Activated T-cell treated with anti-CD3 and anti-CD28 coated beads, Interleukin-2, amount 50 U/mL, for 24 hours (primary cell): ENCODE results near the gene EXOC6.
"Not testable (repeated sequence)": the region's sequence is repeated elsewhere in the genome, so short reads cannot be mapped to it uniquely, and the experiment has no call there.

ENCODE experiments used
- DNase-seq: peaks from one replicate; pipeline ENCODE4 v3.0.0-alpha.2; 2020
- H3K27ac Mint-ChIP-seq: 2 replicates; pipeline ENCODE4 v1.8.0; 2020; ENCODE audit warnings: mild to moderate bottlenecking, mixed read lengths
- H3K27me3 Mint-ChIP-seq: 2 replicates; pipeline ENCODE4 v1.8.0; 2020; ENCODE audit warnings: mixed read lengths
- H3K36me3 Mint-ChIP-seq: 2 replicates; pipeline ENCODE4 v1.8.0; 2020; ENCODE audit warnings: low read depth, mixed read lengths
- H3K4me1 Mint-ChIP-seq: 2 replicates; pipeline ENCODE4 v1.8.0; 2020; ENCODE audit warnings: low read depth, mixed read lengths
- H3K4me3 Mint-ChIP-seq: 2 replicates; pipeline ENCODE4 v1.8.0; 2020; ENCODE audit warnings: mild to moderate bottlenecking, moderate library complexity, mixed read lengths
- H3K9me3 Mint-ChIP-seq: 2 replicates; pipeline ENCODE4 v1.8.0; 2020; ENCODE audit warnings: mixed read lengths

EXOC6 gene

DNA sequence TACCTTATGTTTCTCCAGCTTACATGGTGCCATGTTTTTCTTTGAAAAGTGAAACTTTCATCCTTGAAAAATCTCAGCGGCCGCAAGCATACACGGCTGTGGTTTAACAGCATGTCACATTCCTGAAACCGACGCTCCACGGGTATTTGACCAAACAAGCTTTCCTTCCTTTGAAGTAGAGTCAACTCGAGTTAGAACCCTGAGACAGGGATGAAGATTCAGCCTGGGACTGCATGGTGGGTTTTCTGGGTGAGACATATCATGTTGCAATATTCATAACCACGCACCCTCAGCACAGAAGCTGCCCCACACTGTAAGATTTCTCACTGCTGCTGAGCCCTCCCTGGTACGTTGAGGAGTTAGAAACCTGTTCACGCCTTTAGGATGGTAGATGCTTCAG is 233.5 kb downstream of the EXOC6 start:
- no peak for DNase-seq
- no peaks in the 10 kb centered on the region for H3K36me3 Mint-ChIP-seq
- no peaks in the 10 kb centered on the region for H3K9me3 Mint-ChIP-seq
- no peak overlapping the region for H3K27ac Mint-ChIP-seq
- H3K4me1 Mint-ChIP-seq, result peaks cover 2% of the 10 kb centered on the region
- H3K27me3 Mint-ChIP-seq, result peaks cover 50% of the 10 kb centered on the region
- H3K4me3 Mint-ChIP-seq, result no peak overlapping the region

DNA sequence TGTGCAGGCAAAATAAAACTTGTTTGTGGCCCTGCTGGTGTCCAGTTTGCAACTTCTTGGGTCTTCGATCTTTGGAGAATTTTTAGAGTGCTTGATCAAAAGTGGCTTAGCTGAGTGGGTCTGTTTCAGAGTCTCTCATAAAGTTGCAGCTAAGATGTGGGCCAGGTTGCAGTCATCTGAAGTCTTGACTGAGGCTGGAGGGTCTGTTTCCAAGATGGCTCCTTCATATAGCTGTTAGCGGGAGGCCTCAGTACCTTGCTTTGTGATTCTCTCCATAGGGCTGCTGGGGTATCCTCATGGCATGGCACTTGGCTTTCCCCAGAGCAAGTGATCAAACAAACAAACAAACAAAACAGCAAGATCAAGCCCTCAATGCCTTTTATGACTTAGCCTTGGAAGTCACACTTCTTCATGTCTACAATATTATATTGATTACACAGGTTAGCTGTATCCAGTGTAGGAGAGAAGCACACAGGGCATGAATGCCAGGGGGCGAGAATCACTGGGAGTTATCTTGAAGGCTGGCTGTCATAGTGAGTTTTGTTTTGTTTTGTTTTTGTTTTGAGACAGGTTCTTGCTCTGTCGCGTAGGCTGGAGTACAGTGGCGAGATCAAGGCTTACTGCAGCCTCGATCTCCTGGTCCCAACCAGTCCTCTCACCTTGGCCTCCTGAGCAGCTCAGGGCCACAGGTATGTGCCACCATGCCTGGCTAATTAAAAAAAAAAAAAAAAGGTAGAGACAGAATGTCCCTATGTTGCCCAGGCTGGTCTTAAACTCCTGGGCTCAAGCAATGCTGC is 235.6 kb downstream of the EXOC6 start:
- H3K9me3 Mint-ChIP-seq, result no peaks in the 10 kb centered on the region
- H3K27me3 Mint-ChIP-seq, result peaks cover 34% of the 10 kb centered on the region
- peaks cover 2% of the 10 kb centered on the region for H3K4me1 Mint-ChIP-seq
- no peak for DNase-seq
- H3K4me3 Mint-ChIP-seq, result no peak overlapping the region
- no peaks in the 10 kb centered on the region for H3K36me3 Mint-ChIP-seq
- H3K27ac Mint-ChIP-seq, result no peak overlapping the region

DNA sequence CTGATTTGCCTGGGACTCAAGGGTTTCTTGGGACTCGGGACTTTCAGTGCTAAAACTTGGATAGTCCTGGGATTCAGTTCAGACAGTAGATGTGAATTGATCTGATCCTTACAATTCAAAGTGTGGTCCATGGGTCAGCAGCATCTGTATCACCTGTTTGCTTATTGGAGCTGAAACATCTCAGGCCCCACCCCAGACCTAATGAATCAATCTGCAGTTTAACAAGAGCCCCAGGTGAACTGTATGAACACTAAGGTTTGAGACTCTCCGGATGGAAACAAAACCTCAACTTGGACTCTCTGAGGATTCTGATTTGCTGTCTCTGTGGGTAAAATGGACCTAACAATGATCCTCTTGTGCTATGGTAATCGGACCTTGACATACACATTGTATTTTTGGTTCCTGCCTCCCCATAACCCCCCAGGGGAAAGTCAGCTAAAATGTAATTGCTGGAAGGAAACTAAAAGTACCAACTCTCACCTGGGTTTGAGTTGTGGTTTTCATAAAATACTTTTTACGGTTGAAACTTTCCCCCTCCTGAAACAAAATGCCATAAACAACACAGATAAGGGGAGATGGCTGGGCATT is 237.0 kb downstream of the EXOC6 start:
- Mint-ChIP-seq H3K27me3 (peaks cover 25% of the 10 kb centered on the region), H3K4me1 (no peaks in the 10 kb centered on the region), H3K9me3 (no peaks in the 10 kb centered on the region), H3K27ac (no peak overlapping the region), H3K36me3 (no peaks in the 10 kb centered on the region), H3K4me3 (no peak overlapping the region)
- DNase-seq, result no peak

GRCh38 chr10:93086289-93086688 is 238.0 kb downstream of the EXOC6 start:
- Mint-ChIP-seq H3K4me1 (no peaks in the 10 kb centered on the region), H3K27ac (no peak overlapping the region), H3K27me3 (peaks cover 16% of the 10 kb centered on the region), H3K36me3 (no peaks in the 10 kb centered on the region), H3K4me3 (no peak overlapping the region), H3K9me3 (no peaks in the 10 kb centered on the region)
- DNase-seq, result no peak

GRCh38 chr10:93087846-93088245 is 239.5 kb downstream of the EXOC6 start:
- Mint-ChIP-seq H3K9me3 (no peaks in the 10 kb centered on the region), H3K4me1 (no peaks in the 10 kb centered on the region), H3K4me3 (no peak overlapping the region), H3K27me3 (peaks cover 10% of the 10 kb centered on the region), H3K36me3 (no peaks in the 10 kb centered on the region), H3K27ac (no peak overlapping the region)
- DNase-seq, result no peak

DNA sequence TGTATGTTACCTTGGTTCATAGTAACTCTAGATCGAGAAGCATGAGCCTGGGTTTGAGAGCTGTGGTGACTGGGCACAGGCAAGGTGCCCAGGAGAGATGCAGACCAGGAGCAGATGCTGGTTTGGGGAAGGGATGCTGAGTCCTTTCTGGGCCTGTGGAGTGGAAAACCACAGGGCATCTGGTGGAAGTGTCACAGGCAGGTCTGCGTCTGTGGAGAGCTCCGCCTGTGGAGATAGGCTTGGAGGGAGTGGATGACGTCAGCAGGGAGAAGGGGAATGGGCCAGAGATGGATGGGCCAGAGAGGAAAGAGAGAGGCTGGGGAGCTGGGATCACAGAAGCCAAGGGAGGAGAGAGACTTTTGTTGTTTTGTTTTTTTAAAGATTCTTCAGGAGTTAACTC is 240.1 kb downstream of the EXOC6 start:
- Mint-ChIP-seq H3K4me3 (no peak overlapping the region), H3K27ac (no peak overlapping the region), H3K27me3 (peaks cover 6% of the 10 kb centered on the region), H3K9me3 (no peaks in the 10 kb centered on the region), H3K4me1 (no peaks in the 10 kb centered on the region), H3K36me3 (no peaks in the 10 kb centered on the region)
- DNase-seq, result no peak

DNA sequence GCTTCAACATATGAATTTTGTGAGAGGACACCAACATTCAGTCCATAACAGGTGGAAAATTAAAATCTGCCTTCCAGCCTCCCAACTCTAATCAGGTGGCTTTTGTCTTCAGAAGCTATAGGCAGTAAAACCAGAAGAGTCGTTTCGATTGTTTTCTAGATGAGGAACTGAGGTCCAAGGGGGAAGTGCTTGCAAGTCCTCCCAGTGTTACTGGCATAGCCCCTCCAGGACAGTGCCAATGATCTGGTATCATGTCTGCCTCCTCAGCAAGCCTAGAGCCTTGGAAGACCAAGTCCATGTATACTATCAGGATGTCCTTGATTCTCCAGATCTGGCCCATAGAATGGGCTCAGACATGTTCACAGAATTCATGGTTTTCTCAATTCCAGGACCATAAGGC is 242.3 kb downstream of the EXOC6 start:
- Mint-ChIP-seq H3K27me3 (peaks cover 10% of the 10 kb centered on the region), H3K36me3 (no peaks in the 10 kb centered on the region), H3K9me3 (no peaks in the 10 kb centered on the region), H3K4me3 (no peak overlapping the region), H3K27ac (no peak overlapping the region), H3K4me1 (no peaks in the 10 kb centered on the region)
- DNase-seq, result no peak

DNA sequence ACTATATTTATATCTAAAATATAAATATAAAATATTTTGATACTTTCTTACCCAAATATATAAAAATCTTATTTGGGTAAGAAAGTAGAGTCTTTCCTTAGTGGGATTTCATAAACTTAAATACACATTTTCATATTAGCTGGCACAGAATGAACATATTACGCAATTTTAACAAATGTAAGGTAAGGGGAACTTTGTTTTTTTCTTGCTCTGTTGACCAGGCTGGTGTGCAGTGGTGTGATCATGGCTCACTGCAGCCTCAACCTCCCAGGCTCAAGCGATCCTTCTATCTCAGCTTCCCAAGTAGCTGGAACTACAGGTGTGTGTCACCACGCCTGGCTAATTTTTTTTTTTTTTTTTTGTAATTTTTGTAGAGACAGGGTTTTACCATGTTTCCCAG is 243.6 kb downstream of the EXOC6 start:
- Mint-ChIP-seq H3K4me1 (no peaks in the 10 kb centered on the region), H3K4me3 (no peak overlapping the region), H3K9me3 (no peaks in the 10 kb centered on the region), H3K36me3 (no peaks in the 10 kb centered on the region), H3K27ac (no peak overlapping the region), H3K27me3 (peaks cover 10% of the 10 kb centered on the region)
- no peak for DNase-seq

DNA sequence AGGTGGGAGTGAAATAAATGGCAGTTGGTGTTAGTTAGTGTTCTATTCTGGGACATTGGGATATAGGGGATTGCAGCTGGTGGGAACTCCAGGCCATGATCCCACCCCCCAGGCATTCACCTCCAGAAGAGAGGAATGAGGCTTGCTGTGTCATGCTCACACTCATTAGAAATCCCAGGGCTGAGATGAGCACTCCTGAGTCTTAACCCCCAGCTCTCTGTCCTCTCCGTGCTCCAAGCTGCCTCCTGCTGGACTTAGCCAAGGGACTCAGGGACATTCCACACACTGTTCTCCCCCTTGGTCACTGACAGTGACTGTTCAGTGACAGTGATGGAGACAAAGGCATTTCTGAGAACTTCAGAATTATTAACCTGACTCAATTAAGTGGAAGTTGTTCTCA is 246.9 kb downstream of the EXOC6 start:
- no peak overlapping the region for H3K27ac Mint-ChIP-seq
- H3K4me1 Mint-ChIP-seq, result no peaks in the 10 kb centered on the region
- DNase-seq, result no peak
- peaks cover 3% of the 10 kb centered on the region for H3K27me3 Mint-ChIP-seq
- H3K4me3 Mint-ChIP-seq, result no peak overlapping the region
- no peaks in the 10 kb centered on the region for H3K9me3 Mint-ChIP-seq
- no peaks in the 10 kb centered on the region for H3K36me3 Mint-ChIP-seq

DNA sequence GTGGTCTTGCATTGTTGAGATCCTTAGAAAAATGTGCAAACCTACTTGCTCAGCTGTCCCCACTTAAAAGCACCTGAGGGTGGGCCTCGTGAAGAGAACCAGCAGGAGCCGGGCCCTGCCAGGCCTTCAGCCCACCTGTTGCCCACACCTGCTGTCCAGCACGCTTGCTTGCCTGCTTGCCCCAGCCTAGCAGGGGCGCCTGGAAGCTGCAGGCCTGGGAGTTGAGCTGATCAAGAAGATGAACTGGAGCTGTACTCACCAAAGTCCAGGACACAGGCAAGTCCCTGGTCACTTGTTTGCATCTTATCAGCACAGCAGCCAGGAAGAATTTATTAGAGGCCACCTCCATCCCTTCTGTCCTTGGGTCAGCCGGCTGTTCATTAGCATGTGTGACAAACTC is 248.6 kb downstream of the EXOC6 start:
- no peak for DNase-seq
- Mint-ChIP-seq H3K4me1 (no peaks in the 10 kb centered on the region), H3K36me3 (no peaks in the 10 kb centered on the region), H3K4me3 (no peak overlapping the region), H3K27me3 (peaks cover 3% of the 10 kb centered on the region), H3K27ac (no peak overlapping the region), H3K9me3 (no peaks in the 10 kb centered on the region)

GRCh38 chr10:93097386-93097785 is 249.1 kb downstream of the EXOC6 start:
- H3K27me3 Mint-ChIP-seq, result peaks cover 3% of the 10 kb centered on the region
- no peaks in the 10 kb centered on the region for H3K9me3 Mint-ChIP-seq
- no peaks in the 10 kb centered on the region for H3K4me1 Mint-ChIP-seq
- DNase-seq, result no peak
- no peaks in the 10 kb centered on the region for H3K36me3 Mint-ChIP-seq
- no peak overlapping the region for H3K4me3 Mint-ChIP-seq
- H3K27ac Mint-ChIP-seq, result no peak overlapping the region

GRCh38 chr10:93098816-93099215 is 250.5 kb downstream of the EXOC6 start:
- no peak overlapping the region for H3K27ac Mint-ChIP-seq
- DNase-seq, result no peak
- H3K27me3 Mint-ChIP-seq, result peaks cover 2% of the 10 kb centered on the region
- H3K9me3 Mint-ChIP-seq, result no peaks in the 10 kb centered on the region
- H3K36me3 Mint-ChIP-seq, result no peaks in the 10 kb centered on the region
- no peak overlapping the region for H3K4me3 Mint-ChIP-seq
- H3K4me1 Mint-ChIP-seq, result no peaks in the 10 kb centered on the region

DNA sequence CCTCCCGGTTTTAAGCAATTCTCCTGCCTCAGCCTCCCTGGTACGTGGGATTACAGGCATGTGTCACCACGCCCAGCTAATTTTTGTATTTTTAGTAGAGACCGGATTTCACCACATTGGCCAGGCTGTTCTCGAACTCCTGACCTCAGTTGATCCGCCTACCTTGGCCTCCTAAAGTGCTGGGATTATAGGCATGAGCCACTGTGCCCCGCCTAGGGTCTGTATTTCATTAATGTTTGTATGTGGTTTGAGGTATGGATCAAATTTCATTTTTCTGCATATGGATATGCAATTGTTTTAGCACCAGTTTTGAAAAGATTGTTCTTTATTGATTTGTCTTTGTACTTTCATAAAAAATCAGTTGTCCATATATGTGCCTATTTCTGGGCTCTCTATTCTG is 251.3 kb downstream of the EXOC6 start:
- Mint-ChIP-seq H3K27me3 (no peaks in the 10 kb centered on the region), H3K4me1 (no peaks in the 10 kb centered on the region), H3K27ac (no peak overlapping the region), H3K36me3 (no peaks in the 10 kb centered on the region), H3K9me3 (no peaks in the 10 kb centered on the region), H3K4me3 (no peak overlapping the region)
- DNase-seq, result no peak

GRCh38 chr10:93101148-93101547 is 252.8 kb downstream of the EXOC6 start:
- H3K27me3 Mint-ChIP-seq, H3K4me1 Mint-ChIP-seq, DNase-seq, H3K36me3 Mint-ChIP-seq, H3K9me3 Mint-ChIP-seq, H3K27ac Mint-ChIP-seq, H3K4me3 Mint-ChIP-seq: not testable (repeated sequence)

DNA sequence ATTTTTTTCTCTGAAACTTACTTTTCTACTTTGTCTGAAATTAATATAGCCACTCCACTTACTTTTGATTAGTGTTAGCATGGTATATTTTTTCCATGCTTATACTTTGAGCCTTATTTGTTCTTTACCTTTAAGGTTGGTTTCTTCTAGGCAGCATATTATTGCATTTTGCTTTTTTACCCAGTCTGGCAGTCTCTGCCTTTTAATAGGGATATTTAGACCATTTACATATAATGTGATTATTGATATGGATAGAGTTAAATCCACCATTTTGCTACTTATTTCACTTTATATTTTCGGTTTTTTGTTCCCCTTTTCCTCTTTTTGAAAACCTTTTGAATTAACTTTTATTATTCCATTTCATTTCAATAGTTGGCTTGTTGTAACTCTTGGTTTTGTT is 255.6 kb downstream of the EXOC6 start:
- Mint-ChIP-seq H3K4me1 (no peaks in the 10 kb centered on the region), H3K27ac (no peak overlapping the region), H3K27me3 (no peaks in the 10 kb centered on the region), H3K36me3 (no peaks in the 10 kb centered on the region), H3K9me3 (no peaks in the 10 kb centered on the region), H3K4me3 (no peak overlapping the region)
- no peak for DNase-seq
